HG02970 (cell line): ENCODE data around the gene MYDGF.
"Not testable (repeated sequence)": the region's sequence is repeated elsewhere in the genome, so short reads cannot be mapped to it uniquely, and the experiment has no call there.

ENCODE experiments used
- ATAC-seq: cut with Tn5 transposase; IDR thresholded peaks from one replicate; pipeline ENCODE4 v1.9.1; 2021; ENCODE audit warnings: mild to moderate bottlenecking, moderate library complexity, moderate number of reproducible peaks; ENCODE audit not compliant: unreplicated experiment, low FRiP score

MYDGF gene

GRCh38 chr19:4701557-4701956 is 31.4 kb upstream of the MYDGF start:
- no peak for ATAC-seq

- ATAC-seq: no peak
Observed at GRCh38 chr19:4700693-4700970, 30.5 kb upstream of the MYDGF start.

GRCh38 chr19:4699826-4700692 is 29.9 kb upstream of the MYDGF start:
- no peak for ATAC-seq

- ATAC-seq: no peak
Observed at GRCh38 chr19:4697304-4697703, 27.2 kb upstream of the MYDGF start.

- no peak for ATAC-seq
Observed at GRCh38 chr19:4695224-4695731, 25.1 kb upstream of the MYDGF start.

- no peak for ATAC-seq
Observed at GRCh38 chr19:4694211-4694987, 24.3 kb upstream of the MYDGF start.

- no peak for ATAC-seq
Observed at GRCh38 chr19:4693471-4694121, 23.5 kb upstream of the MYDGF start.

- no peak for ATAC-seq
Observed at GRCh38 chr19:4693078-4693350, 22.9 kb upstream of the MYDGF start.

- ATAC-seq: no peak
Observed at GRCh38 chr19:4692251-4693077, 22.3 kb upstream of the MYDGF start.

GRCh38 chr19:4691373-4691772 is 21.2 kb upstream of the MYDGF start:
- ATAC-seq: no peak

- ATAC-seq: no peak
Observed at GRCh38 chr19:4690361-4690760, 20.2 kb upstream of the MYDGF start.

- no peak for ATAC-seq
Observed at GRCh38 chr19:4689403-4689802, 19.3 kb upstream of the MYDGF start.

GRCh38 chr19:4688587-4688986 is 18.4 kb upstream of the MYDGF start:
- ATAC-seq: no peak

- no peak for ATAC-seq
Observed at GRCh38 chr19:4687396-4687795, 17.3 kb upstream of the MYDGF start.

GRCh38 chr19:4686700-4687099 is 16.6 kb upstream of the MYDGF start:
- no peak for ATAC-seq

GRCh38 chr19:4684312-4685095 is 14.4 kb upstream of the MYDGF start:
- no peak for ATAC-seq

- ATAC-seq: no peak
Observed at GRCh38 chr19:4682417-4683200, 12.5 kb upstream of the MYDGF start.

GRCh38 chr19:4680021-4680420 is 9.9 kb upstream of the MYDGF start:
- ATAC-seq: not testable (repeated sequence)
